ENCODE results near the gene PAQR8. TPM values are rescaled to one million over a fixed set of nuclear protein-coding genes. Genes with fewer than 3 reads are reported as not detected.

Gene PAQR8
- total and polyA plus RNA-seq, 2 experiments from 2014 or later = 20.8 to 36.9 TPM

- Histone ChIP-seq H3K27ac (no peak overlapping the region), H4K20me1 (ENCODE audit: insufficient read depth, poor library complexity, severe bottlenecking) (no peaks in the 10 kb centered on the region), H3K9me2 (replicated peaks; ENCODE audit: insufficient read depth) (no peaks in the 10 kb centered on the region), H3K27me3 (no peaks in the 10 kb centered on the region), H3K9me3 (ENCODE audit: low read depth) (no peaks in the 10 kb centered on the region), H3K4me1 (ENCODE audit: insufficient read depth) (peaks cover 18% of the 10 kb centered on the region), H3K79me2 (peaks cover 59% of the 10 kb centered on the region), H3K36me3 (replicated peaks; ENCODE audit: insufficient read depth, low read depth) (no peaks in the 10 kb centered on the region), H3K4me3 (no peak overlapping the region), H2AFZ (no peak overlapping the region), H3K4me2 (no peak overlapping the region)
- DNase-seq (ENCODE audit: low spot score) = no peak
- WGBS (ENCODE audit: low lambda C conversion rate, missing lambda C conversion rate) = 100% methylated on average over 1 of the region's 1 CpG
- TF ChIP-seq EZH2 (IDR thresholded peaks at IDR 0.05; ENCODE audit: borderline replicate concordance) (no peak), EZH2phosphoT487 (IDR thresholded peaks at IDR 0.05; ENCODE audit: low read depth, severe bottlenecking, unreplicated experiment) (no peak)
- TF ChIP-seq, protein P1, sequence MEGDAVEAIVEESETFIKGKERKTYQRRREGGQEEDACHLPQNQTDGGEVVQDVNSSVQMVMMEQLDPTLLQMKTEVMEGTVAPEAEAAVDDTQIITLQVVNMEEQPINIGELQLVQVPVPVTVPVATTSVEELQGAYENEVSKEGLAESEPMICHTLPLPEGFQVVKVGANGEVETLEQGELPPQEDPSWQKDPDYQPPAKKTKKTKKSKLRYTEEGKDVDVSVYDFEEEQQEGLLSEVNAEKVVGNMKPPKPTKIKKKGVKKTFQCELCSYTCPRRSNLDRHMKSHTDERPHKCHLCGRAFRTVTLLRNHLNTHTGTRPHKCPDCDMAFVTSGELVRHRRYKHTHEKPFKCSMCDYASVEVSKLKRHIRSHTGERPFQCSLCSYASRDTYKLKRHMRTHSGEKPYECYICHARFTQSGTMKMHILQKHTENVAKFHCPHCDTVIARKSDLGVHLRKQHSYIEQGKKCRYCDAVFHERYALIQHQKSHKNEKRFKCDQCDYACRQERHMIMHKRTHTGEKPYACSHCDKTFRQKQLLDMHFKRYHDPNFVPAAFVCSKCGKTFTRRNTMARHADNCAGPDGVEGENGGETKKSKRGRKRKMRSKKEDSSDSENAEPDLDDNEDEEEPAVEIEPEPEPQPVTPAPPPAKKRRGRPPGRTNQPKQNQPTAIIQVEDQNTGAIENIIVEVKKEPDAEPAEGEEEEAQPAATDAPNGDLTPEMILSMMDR (IDR thresholded peaks at IDR 0.05; ENCODE audit: poor library complexity) = no peak
Measured at GRCh38 chr6:52393780-52394179, 31.8 kb downstream of the PAQR8 start.

DNA sequence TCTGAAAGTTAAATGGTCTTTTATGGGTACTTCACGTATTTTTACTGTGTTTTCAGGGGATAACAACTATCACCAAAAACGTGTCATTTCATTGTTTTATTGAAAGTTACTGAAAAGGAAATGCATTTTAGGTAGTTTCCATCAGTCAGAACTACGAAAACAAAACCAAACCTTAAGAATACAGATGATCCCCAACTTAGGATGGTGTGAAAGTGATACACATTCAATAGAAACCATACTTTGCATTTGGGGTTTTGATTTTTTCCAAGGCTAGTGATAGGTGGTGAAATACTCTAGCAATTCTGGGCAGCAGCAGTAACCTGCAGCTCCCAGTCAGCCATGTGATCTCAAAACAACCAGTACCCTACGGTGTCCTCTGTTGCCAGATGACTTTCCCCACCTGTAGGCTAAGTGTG, 32.3 kb downstream of the PAQR8 start:
- H3K9me3 ChIP-seq (ENCODE audit: low read depth) = no peaks in the 10 kb centered on the region
- H3K9me2 ChIP-seq (replicated peaks; ENCODE audit: insufficient read depth) = no peaks in the 10 kb centered on the region
- H3K27me3 ChIP-seq = no peaks in the 10 kb centered on the region
- 92% methylated on average over 4 of the region's 4 CpGs for WGBS (ENCODE audit: low lambda C conversion rate, missing lambda C conversion rate)
- H4K20me1 ChIP-seq (ENCODE audit: insufficient read depth, poor library complexity, severe bottlenecking) = no peaks in the 10 kb centered on the region
- H2AFZ ChIP-seq = no peak overlapping the region
- H3K27ac ChIP-seq = no peak overlapping the region
- no peaks in the 10 kb centered on the region for H3K36me3 ChIP-seq (replicated peaks; ENCODE audit: insufficient read depth, low read depth)
- no peak for DNase-seq (ENCODE audit: low spot score)
- H3K4me2 ChIP-seq = no peak overlapping the region
- no peak overlapping the region for H3K4me3 ChIP-seq
- peaks cover 16% of the 10 kb centered on the region for H3K4me1 ChIP-seq (ENCODE audit: insufficient read depth)
- H3K79me2 ChIP-seq = peaks cover 61% of the 10 kb centered on the region
- TF ChIP-seq EZH2phosphoT487 (IDR thresholded peaks at IDR 0.05; ENCODE audit: low read depth, severe bottlenecking, unreplicated experiment) (no peak), EZH2 (IDR thresholded peaks at IDR 0.05; ENCODE audit: borderline replicate concordance) (no peak)
- TF ChIP-seq, protein P1 (IDR thresholded peaks at IDR 0.05; ENCODE audit: poor library complexity) = no peak

DNA sequence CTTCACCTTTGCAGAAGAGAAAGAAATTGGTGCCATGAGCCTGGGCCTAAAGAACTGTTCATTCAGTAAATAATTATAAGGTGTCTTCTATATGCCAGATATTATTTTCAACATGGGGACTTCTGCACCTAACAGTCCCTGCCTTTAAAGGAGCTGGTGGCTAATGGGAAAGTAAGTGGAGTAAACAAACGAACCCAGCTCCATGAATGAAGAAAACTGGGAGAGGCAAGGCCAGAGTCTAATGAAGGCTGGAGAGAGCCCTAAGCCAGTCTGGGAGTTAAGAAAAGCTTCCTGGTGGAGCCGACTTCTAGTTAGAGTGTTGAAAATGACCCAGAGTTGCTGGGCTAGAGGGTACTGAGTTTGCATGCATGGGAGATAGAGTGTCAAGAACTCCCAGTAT, 34.0 kb downstream of the PAQR8 start:
- TF ChIP-seq EZH2 (IDR thresholded peaks at IDR 0.05; ENCODE audit: borderline replicate concordance) = no peak
- TF ChIP-seq, protein P1 (IDR thresholded peaks at IDR 0.05; ENCODE audit: poor library complexity) = no peak
- WGBS (ENCODE audit: low lambda C conversion rate, missing lambda C conversion rate) = 60% methylated on average over 2 of the region's 2 CpGs

More for the DNA sequence above, 34.0 kb downstream of the PAQR8 start:
- H3K27ac ChIP-seq = peak overlapping the region; percentile 32
- H2AFZ ChIP-seq = no peak overlapping the region
- no peak overlapping the region for H3K4me2 ChIP-seq
- H3K4me1 ChIP-seq (ENCODE audit: insufficient read depth) = peaks cover 3% of the 10 kb centered on the region
- peaks cover 63% of the 10 kb centered on the region for H3K79me2 ChIP-seq
- no peaks in the 10 kb centered on the region for H3K9me3 ChIP-seq (ENCODE audit: low read depth)
- no peaks in the 10 kb centered on the region for H3K9me2 ChIP-seq (replicated peaks; ENCODE audit: insufficient read depth)
- DNase-seq (ENCODE audit: low spot score) = no peak
- no peak overlapping the region for H3K4me3 ChIP-seq
- H3K36me3 ChIP-seq (replicated peaks; ENCODE audit: insufficient read depth, low read depth) = no peaks in the 10 kb centered on the region
- H3K27me3 ChIP-seq = no peaks in the 10 kb centered on the region
- H4K20me1 ChIP-seq (ENCODE audit: insufficient read depth, poor library complexity, severe bottlenecking) = no peaks in the 10 kb centered on the region
